A673 (cell line): ENCODE data around the gene ZG16. TPM values are rescaled to one million over a fixed set of nuclear protein-coding genes. Genes with fewer than 3 reads are reported as not detected.
A peak's percentile ranks its signal among the peaks of the same experiment; 100 is the strongest.

Experiments used
- BruUV-seq: library from RNA; stranded (reverse); fragments of 400-500 nt; replicated peaks from 2 replicates; lab custom pipeline; 2021; lab: Mats Ljungman, UMichigan
- CTCF ChIA-PET: fragments of 300-600 bp; sonication (Branson Sonifier 250); formaldehyde crosslinking; loops from one replicate; lab custom pipeline; 2022; ENCODE audit warnings: antibody characterized with exemption; lab: Charles Lee
- POLR2A ChIA-PET: fragments of 300-600 bp; sonication (Branson Sonifier 250); formaldehyde crosslinking; loops from one replicate; lab custom pipeline; 2022; ENCODE audit warnings: antibody characterized with exemption; ENCODE audit not compliant: low non-redundant PET; lab: Charles Lee
- DNase-seq: peaks from one replicate; pipeline ENCODE4 v3.0.0-alpha.2; 2015; ENCODE audit warnings: low spot score
- H3K27ac ChIP-seq: fragments of 200-600 bp; sonication (generic); 2 replicates; pipeline ENCODE4 v1.5.1; 2016; ENCODE audit warnings: mixed run types, low read depth, mild to moderate bottlenecking, mixed read lengths, antibody characterized with exemption, low read length; ENCODE audit not compliant: poor library complexity, severe bottlenecking
- H3K27me3 ChIP-seq: fragments of 200-600 bp; sonication (generic); replicated peaks from 2 replicates; pipeline ENCODE4 v1.6.1; 2017; ENCODE audit warnings: mixed run types, low read depth, mild to moderate bottlenecking, mixed read lengths, antibody characterized with exemption, low read length; ENCODE audit not compliant: insufficient read depth, poor library complexity
- H3K36me3 ChIP-seq: fragments of 200-600 bp; sonication (generic); 2 replicates; pipeline ENCODE4 v1.6.1; 2016; ENCODE audit warnings: mixed run types, mild to moderate bottlenecking, mixed read lengths, antibody characterized with exemption, low read length; ENCODE audit not compliant: insufficient read depth, poor library complexity, severe bottlenecking
- H3K4me1 ChIP-seq: fragments of 200-600 bp; sonication (generic); 2 replicates; pipeline ENCODE4 v1.6.1; 2017; ENCODE audit warnings: mixed run types, mild to moderate bottlenecking, mixed read lengths, antibody characterized with exemption, low read length; ENCODE audit not compliant: insufficient read depth, poor library complexity, severe bottlenecking
- H3K4me3 ChIP-seq: fragments of 200-600 bp; sonication (generic); 2 replicates; pipeline ENCODE4 v1.5.1; 2016; ENCODE audit warnings: low read depth, mixed run types, mild to moderate bottlenecking, mixed read lengths, low read length; ENCODE audit not compliant: poor library complexity, severe bottlenecking
- H3K9me3 ChIP-seq: fragments of 200-600 bp; sonication (generic); 2 replicates; pipeline ENCODE4 v1.6.1; 2016; ENCODE audit warnings: mixed run types, low read depth, mild to moderate bottlenecking, mixed read lengths, antibody characterized with exemption, low read length; ENCODE audit not compliant: poor library complexity, severe bottlenecking
- CTCF ChIP-seq: fragments of 300-800, 200-600 bp; sonication (generic); conservative IDR thresholded peaks from 2 replicates; pipeline ENCODE4 v1.5.1; 2017; ENCODE audit warnings: low read depth, mild to moderate bottlenecking, antibody characterized with exemption, low read length, moderate library complexity, mixed read lengths
- EZH2 ChIP-seq: fragments of 200-600 bp; sonication (generic); IDR thresholded peaks from 2 replicates; pipeline ENCODE4 v1.6.1; 2017; ENCODE audit warnings: borderline replicate concordance, low read depth, mild to moderate bottlenecking, mixed read lengths, antibody characterized with exemption, low read length; ENCODE audit not compliant: poor library complexity, severe bottlenecking
- intact Hi-C: fragments of 100-400 bp; cut with micrococcal nuclease; formaldehyde crosslinking; loops from one replicate; pipeline ENCODE4 v1.10.0; 2022; ENCODE audit not compliant: unreplicated experiment
- total RNA-seq: library from RNA; stranded (reverse); gene quantifications from 2 replicates; pipeline ENCODE4 v1.2.3, GENCODE V29; 2021

Gene ZG16
- total RNA-seq, 1 experiment from 2014 or later = not detected

DNA sequence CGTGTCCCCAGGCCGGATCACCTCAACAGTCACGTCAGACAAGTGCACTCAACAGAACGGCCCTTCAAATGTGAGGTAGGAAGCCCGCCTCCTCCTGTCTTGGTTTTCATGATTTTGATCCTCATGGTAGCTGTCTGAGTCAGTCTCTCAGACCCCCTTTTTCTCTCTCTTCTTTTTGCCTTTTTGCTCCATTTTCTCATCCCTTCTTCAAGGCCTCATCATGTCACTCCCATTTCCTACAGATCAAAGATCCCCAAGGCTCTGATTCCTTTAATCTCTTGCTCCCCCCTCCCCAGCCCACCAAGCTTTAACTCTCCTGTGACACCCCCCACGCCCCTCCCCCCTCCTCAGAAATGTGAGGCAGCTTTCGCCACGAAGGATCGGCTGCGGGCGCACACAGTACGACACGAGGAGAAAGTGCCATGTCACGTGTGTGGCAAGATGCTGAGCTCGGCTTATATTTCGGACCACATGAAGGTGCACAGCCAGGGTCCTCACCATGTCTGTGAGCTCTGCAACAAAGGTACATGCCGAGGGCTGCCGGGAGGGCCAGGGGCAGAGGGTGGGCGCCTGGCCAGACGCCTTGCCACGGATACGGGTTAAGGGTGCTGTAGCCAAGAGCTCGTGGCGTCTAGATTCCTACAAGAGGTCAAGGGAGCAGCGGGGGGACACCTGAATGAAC lies 30.3 kb downstream of the ZG16 start:
- Histone ChIP-seq H3K9me3 (no peaks in the 10 kb centered on the region), H3K27ac (peak overlapping the region; percentile 95), H3K27me3 (no peaks in the 10 kb centered on the region), H3K36me3 (peaks cover 37% of the 10 kb centered on the region), H3K4me3 (peak overlapping the region; percentile 58), H3K4me1 (peaks cover 40% of the 10 kb centered on the region)
- POLR2A ChIA-PET = no interaction called here
- intact Hi-C loops = loop anchor here (2.0 kb wide), 1 partner anchor 212 kb away; no protein-coding TSS in a partner anchor
- DNase-seq = no peak
- TF ChIP-seq CTCF (no peak), EZH2 (no peak)
- CTCF ChIA-PET = interaction anchor here (0.9 to 2.8 kb wide), 3 partner anchors 7 to 40 kb away, joined by 3 to 22 read pairs (median 9); partner anchors contain the start of genes KIF22 and PAGR1
- BruUV-seq = no TSS peak

- peak overlapping the region; percentile 95 for H3K27ac ChIP-seq
- DNase-seq = no peak
- no peaks in the 10 kb centered on the region for H3K27me3 ChIP-seq
- peak overlapping the region; percentile 58 for H3K4me3 ChIP-seq
- BruUV-seq = no TSS peak
- H3K36me3 ChIP-seq = peaks cover 28% of the 10 kb centered on the region
- TF ChIP-seq CTCF (no peak), EZH2 (no peak)
- ChIA-PET CTCF (no interaction called here), POLR2A (no interaction called here)
- no peaks in the 10 kb centered on the region for H3K9me3 ChIP-seq
- H3K4me1 ChIP-seq = peaks cover 47% of the 10 kb centered on the region
- intact Hi-C loops = loop anchor here (2.0 kb wide), 1 partner anchor 212 kb away; no protein-coding TSS in a partner anchor
These were observed 31.1 kb downstream of the ZG16 start for GRCh38 chr16:29809031-29809747.

GRCh38 chr16:29809850-29810698 lies 32.0 kb downstream of the ZG16 start:
- Histone ChIP-seq H3K4me3 (peak overlapping the region; percentile 58), H3K27ac (peak overlapping the region; percentile 95), H3K27me3 (no peaks in the 10 kb centered on the region), H3K36me3 (peaks cover 24% of the 10 kb centered on the region), H3K4me1 (peaks cover 47% of the 10 kb centered on the region), H3K9me3 (no peaks in the 10 kb centered on the region)
- no peak for TF ChIP-seq CTCF
- no peak for TF ChIP-seq EZH2
- ChIA-PET CTCF (interaction anchor here (0.7 kb wide), 1 partner anchor 81 kb away, joined by 4 read pairs; no protein-coding TSS in a partner anchor), POLR2A (no interaction called here)
- BruUV-seq = no TSS peak
- peak; percentile 74 for DNase-seq
- intact Hi-C loops = loop anchor here (2.0 to 10.0 kb wide), 2 partner anchors 55 to 211 kb away; partner anchors contain the start of gene CDIPT
